Endothelial cell of umbilical vein (primary cell): ENCODE measurements around the gene RSPH1. TPM values are rescaled to one million over a fixed set of nuclear protein-coding genes. Genes with fewer than 3 reads are reported as not detected.

Experiments used
- BruUV-seq: library from RNA; stranded (reverse); fragments of 400-500 nt; replicated peaks from 2 replicates; lab custom pipeline; 2021; lab: Mats Ljungman, UMichigan
- CTCF ChIA-PET: fragments of 300-600, 350-600 bp; sonication (Branson Sonifier 250); formaldehyde crosslinking; loops from one replicate; lab custom pipeline; 2021; ENCODE audit warnings: antibody characterized with exemption, inconsistent platforms; lab: Charles Lee
- POLR2A ChIA-PET: fragments of 300-600, 350-600 bp; sonication (Branson Sonifier 250); formaldehyde crosslinking; loops from one replicate; lab custom pipeline; 2021; ENCODE audit warnings: antibody characterized with exemption, inconsistent platforms; lab: Charles Lee
- DNase-seq: peaks from one replicate; pipeline ENCODE4 v3.0.0-alpha.2; 2011; ENCODE audit warnings: low read depth, low spot score
- FAIRE-seq: peaks from 2 replicates; lab custom pipeline; 2011; peaks lifted over from hg19 to GRCh38; lab: Jason Lieb, UNC
- H2AFZ ChIP-seq: 2 replicates; pipeline ENCODE4 v1.6.0; 2012; ENCODE audit warnings: low read depth, low read length, control low read depth, inconsistent platforms
- H3K27ac ChIP-seq: 2 replicates; pipeline ENCODE4 v1.5.1; 2011; ENCODE audit warnings: low read depth, mild to moderate bottlenecking, control low read depth, low read length, moderate library complexity; ENCODE audit not compliant: insufficient read depth
- H3K27me3 ChIP-seq, 2 experiments: 2 replicates each; pipeline versions ENCODE4 v1.6.0 to v1.6.1; 2011; ENCODE audit warnings: low read length in 2 of 2, mixed read lengths in 1 of 2; ENCODE audit not compliant: control insufficient read depth in 2 of 2, insufficient read depth in 2 of 2
- H3K36me3 ChIP-seq, 2 experiments: 2 replicates in 1 of 2; 3 replicates in 1 of 2; pipeline ENCODE4 v1.5.1; 2011; ENCODE audit warnings: low read length in 2 of 2, mild to moderate bottlenecking in 1 of 2, moderate library complexity in 1 of 2; ENCODE audit not compliant: control insufficient read depth in 2 of 2, insufficient read depth in 2 of 2; ENCODE audit errors: extremely low read depth in 1 of 2
- H3K4me1 ChIP-seq: 3 replicates; pipeline ENCODE4 v1.5.1; 2011; ENCODE audit warnings: mild to moderate bottlenecking, low read length; ENCODE audit not compliant: control insufficient read depth, insufficient read depth; ENCODE audit errors: extremely low read depth
- H3K4me2 ChIP-seq: 2 replicates; pipeline ENCODE4 v1.6.1; 2011; ENCODE audit warnings: low read length, control low read depth, mixed read lengths; ENCODE audit not compliant: insufficient read depth
- H3K4me3 ChIP-seq, 3 experiments: fragments of 200-600 bp in 1 of 3; sonication (generic), shearing (Covaris generic) in 1 of 3; replicated peaks in 1 of 3; 2 replicates each; pipeline ENCODE4 v1.5.1; 2011 to 2016; ENCODE audit warnings: control low read depth in 3 of 3, low read length in 3 of 3, mild to moderate bottlenecking in 2 of 3, inconsistent platforms in 1 of 3, low read depth in 1 of 3, moderate library complexity in 1 of 3; ENCODE audit not compliant: insufficient read depth in 1 of 3
- H3K79me2 ChIP-seq: 2 replicates; pipeline ENCODE4 v1.6.0; 2012; ENCODE audit warnings: low read length, inconsistent platforms; ENCODE audit not compliant: control insufficient read depth, insufficient read depth
- H3K9ac ChIP-seq: replicated peaks from 2 replicates; pipeline ENCODE3; 2011; ENCODE audit warnings: low read length, control low read depth; ENCODE audit not compliant: insufficient read depth; ENCODE audit errors: extremely low read depth
- H3K9me1 ChIP-seq: replicated peaks from 3 replicates; pipeline ENCODE4 v1.6.0; 2011; ENCODE audit warnings: mild to moderate bottlenecking, low read length; ENCODE audit not compliant: control insufficient read depth, insufficient read depth; ENCODE audit errors: extremely low read depth
- H3K9me3 ChIP-seq: replicated peaks from 2 replicates; pipeline ENCODE4 v1.5.1; 2012; ENCODE audit warnings: low read length, inconsistent platforms; ENCODE audit not compliant: control insufficient read depth, insufficient read depth
- H4K20me1 ChIP-seq: replicated peaks from 2 replicates; pipeline ENCODE3; 2011; ENCODE audit warnings: mild to moderate bottlenecking, low read length; ENCODE audit not compliant: control insufficient read depth, insufficient read depth; ENCODE audit errors: extremely low read depth
- EZH2 ChIP-seq: IDR thresholded peaks from 2 replicates; pipeline ENCODE4 v1.6.1; 2012; ENCODE audit warnings: borderline replicate concordance, low read depth, mild to moderate bottlenecking, moderate library complexity, low read length, inconsistent platforms; ENCODE audit not compliant: severe bottlenecking
- FOS ChIP-seq: IDR thresholded peaks from 2 replicates; pipeline ENCODE4 v1.6.1; 2011; ENCODE audit warnings: mild to moderate bottlenecking, low read length, moderate library complexity, borderline replicate concordance; ENCODE audit not compliant: insufficient read depth
- GATA2 ChIP-seq: IDR thresholded peaks from 2 replicates; pipeline ENCODE4 v1.7.0; 2011; ENCODE audit warnings: low read depth, mild to moderate bottlenecking, moderate library complexity, mixed read lengths, low read length; ENCODE audit not compliant: insufficient read length, insufficient read depth
- JUN ChIP-seq: IDR thresholded peaks from 2 replicates; pipeline ENCODE4 v1.6.1; 2011; ENCODE audit warnings: borderline replicate concordance, low read depth; ENCODE audit not compliant: insufficient read length, insufficient read depth
- MYC ChIP-seq: IDR thresholded peaks from one replicate; pipeline ENCODE4 v1.6.1; 2011; ENCODE audit warnings: mild to moderate bottlenecking, low read depth, low read length
- POLR2A ChIP-seq: IDR thresholded peaks from 2 replicates; pipeline ENCODE4 v1.6.1; 2012; ENCODE audit warnings: low read depth, mild to moderate bottlenecking, control low read depth, low read length
- POLR2AphosphoS5 ChIP-seq: IDR thresholded peaks from 2 replicates; pipeline ENCODE4 v1.6.1; 2012; ENCODE audit warnings: low read depth, mild to moderate bottlenecking, control low read depth, low read length, moderate library complexity; ENCODE audit not compliant: insufficient read depth
- dilution Hi-C: fragments of 300-500 bp; cut with MboI; formaldehyde crosslinking; loops from one replicate; pipeline ENCODE4 v1.15.0; 2019; ENCODE audit warnings: low sequenced_read_pairs; ENCODE audit not compliant: extremely low pct_ligation_motif_present
- intact Hi-C: fragments of 100-400 bp; cut with micrococcal nuclease; formaldehyde crosslinking; loops from one replicate; pipeline ENCODE4 v1.10.0; 2022
- polyA plus RNA-seq, 4 experiments: library from polyadenylated mRNA; depleted of rRNA in 3 of 4; stranded (reverse) in 3 of 4; unstranded in 1 of 4; fragments of >200 nt; gene quantifications; 2 replicates each; pipeline versions ENCODE4 v1.2.1 to v1.2.3, GENCODE V29; 2011 to 2012; ENCODE audit warnings: missing spikeins in 1 of 4
- total RNA-seq: library from RNA; stranded (reverse); gene quantifications from 2 replicates; pipeline ENCODE4 v1.2.3, GENCODE V29; 2021
- TF ChIP-seq, protein P1 (sequence below): IDR thresholded peaks from 2 replicates; pipeline ENCODE4 v1.6.1; 2011; ENCODE audit not compliant: insufficient read depth, insufficient read length
- TF ChIP-seq, protein P2 (sequence below), 2 donors: IDR thresholded peaks; 1 replicate in 1 of 2; 2 replicates in 1 of 2; pipeline ENCODE4 v1.5.1; 2011; ENCODE audit warnings: low read length in 2 of 2, mild to moderate bottlenecking in 2 of 2, moderate library complexity in 2 of 2, control low read depth in 1 of 2, inconsistent platforms in 1 of 2, low read depth in 1 of 2; ENCODE audit not compliant: insufficient read depth in 1 of 2; ENCODE audit errors: extremely low read depth in 1 of 2

Gene RSPH1
- total and polyA plus RNA-seq, 2 donors (not counting 3 experiments of a cell fraction or from before 2014, with no cell fraction given), result 0.08 TPM; not detected in 1

DNA sequence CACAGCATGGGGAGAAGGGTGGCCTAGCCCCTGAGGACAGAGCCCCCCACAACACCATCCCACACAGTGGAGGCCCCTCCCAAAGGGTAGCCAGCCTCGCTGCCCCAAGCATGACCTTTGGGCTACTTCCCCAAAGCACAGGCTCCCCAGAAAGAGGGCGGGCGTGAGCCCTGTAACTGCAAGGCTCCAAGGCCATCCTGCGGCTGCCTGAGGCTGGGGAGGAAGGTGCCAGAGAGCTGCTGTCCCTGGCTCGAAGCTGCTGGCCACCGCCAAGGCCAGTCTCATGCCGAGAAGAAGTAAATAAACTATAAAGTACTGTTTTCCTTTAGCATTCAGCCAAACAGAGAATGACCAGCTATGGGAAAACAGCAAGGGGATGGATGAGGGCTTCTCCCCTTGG lies 64.8 kb downstream of the RSPH1 start:
- no peak overlapping the region for H3K4me3 ChIP-seq
- no peak overlapping the region for H3K27ac ChIP-seq
- H3K36me3 ChIP-seq, result no peaks in the 10 kb centered on the region
- intact Hi-C loops, result no loop called here
- dilution Hi-C loops, result no loop called here
- H3K9me1 ChIP-seq, result no peaks in the 10 kb centered on the region
- no TSS peak for BruUV-seq
- peaks cover 12% of the 10 kb centered on the region in 2 experiments for H3K27me3 ChIP-seq
- POLR2A ChIA-PET, result no interaction called here
- H3K4me1 ChIP-seq, result no peaks in the 10 kb centered on the region
- H3K4me2 ChIP-seq, result no peak overlapping the region
- H3K9me3 ChIP-seq, result no peaks in the 10 kb centered on the region
- CTCF ChIA-PET, result interaction anchor here (1.6 kb wide), 1 partner anchor 121 kb away, joined by 4 read pairs; no protein-coding TSS in a partner anchor
- H4K20me1 ChIP-seq, result no peaks in the 10 kb centered on the region
- FAIRE-seq, result no peak
- DNase-seq, result no peak
- no peak overlapping the region for H3K9ac ChIP-seq
- TF ChIP-seq EZH2 (no peak), JUN (no peak), POLR2AphosphoS5 (no peak), GATA2 (no peak), MYC (no peak), POLR2A (no peak), FOS (no peak)
- TF ChIP-seq, protein P1, sequence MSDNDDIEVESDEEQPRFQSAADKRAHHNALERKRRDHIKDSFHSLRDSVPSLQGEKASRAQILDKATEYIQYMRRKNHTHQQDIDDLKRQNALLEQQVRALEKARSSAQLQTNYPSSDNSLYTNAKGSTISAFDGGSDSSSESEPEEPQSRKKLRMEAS, result no peak
- TF ChIP-seq, protein P2, sequence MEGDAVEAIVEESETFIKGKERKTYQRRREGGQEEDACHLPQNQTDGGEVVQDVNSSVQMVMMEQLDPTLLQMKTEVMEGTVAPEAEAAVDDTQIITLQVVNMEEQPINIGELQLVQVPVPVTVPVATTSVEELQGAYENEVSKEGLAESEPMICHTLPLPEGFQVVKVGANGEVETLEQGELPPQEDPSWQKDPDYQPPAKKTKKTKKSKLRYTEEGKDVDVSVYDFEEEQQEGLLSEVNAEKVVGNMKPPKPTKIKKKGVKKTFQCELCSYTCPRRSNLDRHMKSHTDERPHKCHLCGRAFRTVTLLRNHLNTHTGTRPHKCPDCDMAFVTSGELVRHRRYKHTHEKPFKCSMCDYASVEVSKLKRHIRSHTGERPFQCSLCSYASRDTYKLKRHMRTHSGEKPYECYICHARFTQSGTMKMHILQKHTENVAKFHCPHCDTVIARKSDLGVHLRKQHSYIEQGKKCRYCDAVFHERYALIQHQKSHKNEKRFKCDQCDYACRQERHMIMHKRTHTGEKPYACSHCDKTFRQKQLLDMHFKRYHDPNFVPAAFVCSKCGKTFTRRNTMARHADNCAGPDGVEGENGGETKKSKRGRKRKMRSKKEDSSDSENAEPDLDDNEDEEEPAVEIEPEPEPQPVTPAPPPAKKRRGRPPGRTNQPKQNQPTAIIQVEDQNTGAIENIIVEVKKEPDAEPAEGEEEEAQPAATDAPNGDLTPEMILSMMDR (IDR thresholded peaks at IDR 0.05; ENCODE audit: extremely low read depth in 1 of 2, insufficient read depth in 1 of 2, low read depth in 1 of 2, low read length in 2 of 2), result no peak
- no peaks in the 10 kb centered on the region for H3K79me2 ChIP-seq
- H2AFZ ChIP-seq, result no peak overlapping the region
